GM23248 (cell line): ENCODE results near the gene PMVK.

Experiments used
- EZH2 ChIP-seq: fragments of 200-600 bp; sonication (generic); IDR thresholded peaks from 2 replicates; pipeline ENCODE4 v1.6.1; 2018; ENCODE audit warnings: antibody characterized with exemption, mild to moderate bottlenecking; ENCODE audit not compliant: insufficient read depth, poor library complexity, severe bottlenecking
- EZH2phosphoT487 ChIP-seq: fragments of 200-600 bp; sonication (generic); IDR thresholded peaks from 2 replicates; pipeline ENCODE4 v1.6.1; 2018; ENCODE audit warnings: antibody characterized with exemption, moderate library complexity, mild to moderate bottlenecking, low read depth; ENCODE audit not compliant: insufficient read depth

- no peak for TF ChIP-seq EZH2phosphoT487
- TF ChIP-seq EZH2, result no peak
Measured at GRCh38 chr1:154899041-154899440, 37.5 kb downstream of the PMVK start.
